NCI-H510A (cell line): ENCODE results near the gene CSF3.
A peak's percentile ranks its signal among the peaks of the same experiment; 100 is the strongest.

Experiments used
- DNase-seq: peaks from one replicate; lab custom pipeline; 2025; lab: John Stamatoyannopoulos, UW

The CSF3 gene

DNA sequence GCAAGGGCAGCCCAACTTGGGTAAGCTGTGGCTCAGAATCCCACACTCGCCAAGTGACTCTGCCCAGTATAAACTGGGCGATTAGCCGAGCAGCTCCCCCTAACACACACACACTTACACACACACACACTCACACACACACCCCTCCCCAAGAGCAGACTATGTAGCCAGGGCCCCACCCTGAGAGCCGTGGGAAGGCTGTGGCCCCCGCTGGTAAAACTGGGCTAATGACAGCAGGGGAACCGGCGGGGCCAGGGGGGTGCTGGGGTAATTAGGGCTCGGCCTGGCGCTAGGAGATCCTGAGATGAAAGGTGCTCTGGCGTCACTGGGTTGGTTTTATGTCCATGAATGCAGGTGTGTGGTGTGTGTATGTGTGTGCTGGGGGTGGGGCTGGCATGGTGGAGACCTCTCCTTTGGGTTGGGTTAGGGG is 46.4 kb downstream of the CSF3 start:
- DNase-seq = no peak

DNA sequence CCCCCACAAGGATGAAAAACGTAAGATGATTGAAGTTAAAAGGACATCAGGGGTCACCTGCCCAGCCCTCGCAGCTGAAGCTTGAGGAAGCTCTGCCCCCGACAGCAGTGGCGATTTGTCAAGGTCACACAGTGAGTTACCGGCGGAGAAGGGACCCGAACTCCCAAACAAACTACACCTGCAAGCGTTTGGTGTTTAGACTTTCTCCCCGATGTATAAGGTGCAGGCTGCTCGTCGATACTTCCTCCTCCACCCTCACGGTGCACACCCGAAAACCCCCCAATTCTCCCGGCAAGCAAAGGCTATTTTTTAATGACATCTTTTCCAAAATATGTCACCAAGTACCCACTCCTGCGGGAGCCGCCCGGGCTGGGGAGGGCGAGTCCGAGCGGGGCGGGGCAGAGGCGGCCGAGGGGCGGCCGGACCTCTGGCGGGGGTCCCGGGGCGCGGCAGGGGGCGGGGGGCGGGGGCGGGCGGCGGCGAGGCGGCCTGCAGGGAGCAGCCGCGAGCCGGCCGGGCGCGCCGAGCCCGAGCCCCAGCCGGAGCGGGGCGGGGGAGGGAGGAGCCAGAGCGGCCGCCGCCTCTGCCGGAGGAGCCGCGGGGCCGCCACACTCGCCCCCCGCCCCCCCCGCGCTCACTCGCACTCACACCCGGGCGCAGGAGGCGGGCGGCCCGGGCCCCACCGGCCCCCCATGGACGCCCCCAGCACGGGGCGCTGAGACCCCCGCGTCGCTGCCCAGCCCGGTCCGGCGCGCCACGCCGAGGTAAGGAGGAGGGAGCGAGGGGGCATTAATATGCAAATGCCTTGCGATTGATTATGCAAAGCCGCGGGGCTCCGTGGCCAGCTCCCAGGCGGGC is 47.3 kb downstream of the CSF3 start, which contains the start of gene THRA:
Gene THRA (plus strand): TSS at position 637 of the 858 bp plus-strand sequence. CDS start 11,524 bp downstream, outside the sequence.
- peak; percentile 33 for DNase-seq

DNA sequence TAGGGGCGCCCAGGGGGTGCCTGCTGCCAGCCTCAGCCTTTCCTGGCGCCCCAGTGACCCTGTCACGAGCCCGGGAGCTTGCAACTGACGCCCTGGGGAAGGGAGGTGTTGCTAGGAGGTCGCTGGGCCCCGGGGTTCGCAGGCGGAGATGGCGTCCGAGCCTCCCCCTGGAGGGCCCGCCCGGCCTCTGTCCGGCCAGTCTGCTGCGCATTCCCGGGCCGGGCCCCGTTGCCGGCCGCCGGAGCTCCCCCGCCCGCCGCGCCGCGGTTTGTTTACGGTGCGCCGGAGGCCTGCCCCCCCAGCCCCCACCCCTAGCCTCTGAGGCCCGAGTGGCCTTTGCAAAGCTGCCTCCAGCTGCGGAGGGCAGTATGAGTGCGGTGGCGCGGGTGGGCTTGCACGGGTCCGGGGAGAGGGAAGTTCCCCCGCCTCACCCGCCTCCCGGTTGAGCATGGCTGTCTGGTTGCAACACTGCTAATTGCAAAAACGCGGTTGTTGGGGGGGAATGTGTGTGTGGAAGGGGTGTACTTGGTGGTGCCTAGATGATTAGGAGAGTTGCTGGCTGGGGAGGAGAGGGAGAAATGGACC is 48.0 kb downstream of the CSF3 start:
- no peak for DNase-seq

DNA sequence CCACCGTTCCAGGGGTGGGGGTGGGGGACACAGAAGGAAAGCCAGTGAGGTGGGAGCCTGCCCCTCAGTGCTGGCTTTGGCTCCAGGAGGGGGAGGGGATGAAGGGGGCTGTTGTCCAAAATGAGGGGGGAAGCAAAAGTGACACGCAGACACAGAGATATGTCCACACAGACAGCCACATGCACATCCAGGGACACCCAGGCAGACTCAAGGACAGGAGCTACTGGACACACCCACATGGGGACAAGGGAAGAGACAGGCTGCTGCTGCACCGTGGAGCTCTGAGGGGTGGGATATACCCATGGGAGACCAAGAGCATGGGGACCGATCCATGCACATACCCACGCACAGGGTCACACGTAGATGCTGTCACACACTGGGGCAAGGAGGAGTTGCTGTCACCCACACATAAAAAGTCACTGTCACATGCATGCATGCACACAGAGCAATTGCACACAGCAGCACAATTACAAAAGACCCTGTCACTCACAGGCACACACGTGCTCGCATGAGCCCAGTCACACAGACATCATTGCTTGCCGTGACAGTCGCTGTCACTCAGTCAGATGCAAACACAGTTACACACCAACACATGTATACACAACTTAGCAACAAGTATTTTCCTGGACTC is 48.8 kb downstream of the CSF3 start:
- DNase-seq = no peak

DNA sequence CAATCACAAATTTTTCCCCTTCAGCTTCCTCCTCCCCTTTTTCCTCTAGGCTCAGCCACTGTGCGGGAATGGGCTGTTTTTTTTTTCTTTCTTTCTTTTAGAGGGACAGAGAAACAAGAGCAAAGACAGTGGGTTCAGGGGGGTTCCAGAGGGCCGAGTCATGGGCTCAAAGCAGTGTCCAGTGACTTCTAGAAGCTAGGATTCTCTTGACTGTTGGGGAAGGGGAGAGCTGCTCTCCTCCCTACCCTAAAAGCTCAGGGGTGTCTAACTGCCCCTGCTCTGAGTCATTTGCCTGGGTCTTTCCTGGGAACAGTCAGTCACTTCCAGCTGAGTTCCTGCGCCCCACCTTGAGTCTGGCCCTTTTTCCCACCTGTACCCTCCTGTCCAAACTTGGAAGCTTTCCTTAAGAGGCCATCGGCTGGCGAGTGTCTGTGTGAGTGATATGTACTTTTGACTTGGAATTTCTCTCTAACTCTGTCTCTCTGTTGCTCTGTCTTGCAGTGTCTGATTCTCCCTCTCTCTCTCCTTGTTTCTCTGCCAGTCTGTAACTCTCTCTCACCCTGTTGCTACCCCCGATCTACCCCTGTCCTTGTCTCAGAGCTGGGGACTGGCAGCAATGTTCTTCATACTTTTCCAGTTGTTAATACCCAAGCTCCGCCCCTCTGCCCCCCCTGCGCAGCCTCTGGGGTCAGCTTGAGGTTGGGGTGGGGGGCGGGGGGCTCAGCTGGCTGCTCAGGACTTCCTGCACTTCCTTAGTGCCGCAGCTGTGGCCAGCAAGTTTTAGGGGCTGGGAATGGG is 49.9 kb downstream of the CSF3 start:
- DNase-seq = no peak

DNA sequence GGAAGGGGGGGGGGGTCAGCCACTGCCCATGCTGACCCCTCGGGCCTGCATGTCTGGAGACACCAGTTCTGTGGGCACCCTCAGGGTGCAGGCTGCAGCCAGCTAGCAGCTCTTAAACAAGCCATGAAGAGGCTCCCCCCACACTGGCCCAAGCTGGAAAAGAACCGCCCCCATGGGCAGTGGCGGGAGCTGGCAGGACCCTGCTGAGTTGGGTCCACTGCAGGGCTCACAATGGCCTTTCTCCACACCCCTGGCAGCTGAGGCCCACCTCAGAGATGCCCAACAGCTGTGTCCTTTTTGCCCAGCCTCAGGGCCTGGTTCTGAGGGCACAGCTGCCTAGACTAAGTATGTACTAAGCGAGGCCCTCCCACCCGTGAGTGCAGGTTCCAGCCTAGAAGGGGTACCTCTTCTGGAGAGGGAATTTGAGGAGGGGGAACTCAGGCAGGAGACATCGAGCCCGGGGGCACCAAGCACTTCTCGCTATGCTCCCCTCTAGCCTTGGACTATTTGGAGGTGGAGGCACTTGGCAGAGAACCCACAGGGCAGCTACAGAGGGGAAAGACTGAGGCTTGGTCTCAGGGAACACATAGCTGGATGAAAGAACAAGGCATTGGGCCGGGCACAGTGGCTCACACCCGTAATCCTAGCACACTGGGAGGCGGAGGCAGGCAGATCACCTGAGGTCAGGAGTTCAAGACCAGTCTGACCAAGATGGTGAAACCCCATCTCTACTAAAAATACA is 50.7 kb downstream of the CSF3 start:
- no peak for DNase-seq
